ENCODE data around the gene TNFRSF8. TPM values are rescaled to one million over a fixed set of nuclear protein-coding genes. Genes with fewer than 3 reads are reported as not detected.
A peak's percentile ranks its signal among the peaks of the same experiment; 100 is the strongest.

Gene TNFRSF8
- total and polyA plus RNA-seq, 9 of the 15 experiments (the other 6 are each of a cell fraction or from before 2014, with no cell fraction given): 3.5 to 38.4 (median 17.1) TPM

DNA sequence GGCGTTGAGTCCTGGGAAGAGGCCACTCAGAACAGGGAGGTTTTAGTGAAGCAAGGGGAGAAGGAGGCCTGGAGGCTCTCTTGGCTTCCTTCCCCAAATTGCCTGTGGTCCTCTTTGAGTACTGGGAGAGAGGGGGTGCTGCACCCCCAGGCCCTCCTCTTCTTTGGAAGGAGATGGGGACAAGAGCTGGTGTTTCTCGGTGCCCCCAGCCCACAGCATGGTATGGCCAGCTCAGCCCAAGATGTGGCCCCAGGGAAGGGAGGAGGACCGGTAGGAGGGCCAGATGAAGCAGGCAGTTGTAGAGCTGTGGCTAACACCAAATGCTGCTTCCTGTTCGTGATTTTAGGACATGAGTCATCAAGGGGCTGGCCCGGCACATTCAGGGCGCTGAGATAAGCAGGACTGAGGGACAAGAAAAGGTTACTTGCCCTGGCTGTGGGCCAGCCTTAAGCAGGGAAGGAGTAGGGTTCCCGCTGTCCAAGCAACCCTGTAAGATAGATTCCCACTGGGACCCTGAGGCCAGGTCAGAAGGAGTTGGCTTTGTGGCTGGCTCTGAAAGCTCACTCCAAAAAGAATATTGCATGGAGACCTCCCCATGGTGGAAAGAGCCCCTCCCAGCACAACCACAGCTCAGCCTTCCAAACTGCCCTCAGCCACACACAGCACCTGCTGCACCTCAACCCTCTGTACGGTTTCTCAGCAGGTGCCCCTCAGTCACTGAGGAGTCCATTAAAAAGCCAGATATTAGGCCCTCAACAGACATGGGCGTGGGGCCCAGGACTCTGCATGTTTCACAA is 98.8 kb downstream of the TNFRSF8 start (continued):
- TF ChIP-seq ARID4B (CRISPR knock-in tag; IDR thresholded peaks at IDR 0.05): peak; percentile 40; the same call in 1 of the 2 replicates
- TF ChIP-seq ZNF609 (CRISPR knock-in tag; IDR thresholded peaks at IDR 0.05; ENCODE audit: borderline replicate concordance): no peak
- TF ChIP-seq HNRNPLL (IDR thresholded peaks at IDR 0.05; ENCODE audit: low read depth, low read length, poor library complexity, severe bottlenecking): no peak
- TF ChIP-seq ZNF764 (CRISPR knock-in tag; IDR thresholded peaks at IDR 0.05; ENCODE audit: low read depth): peak; percentile 78
- peak; percentile 85 for TF ChIP-seq CXXC5 (CRISPR knock-in tag; IDR thresholded peaks at IDR 0.05)
- TF ChIP-seq SP1 (CRISPR knock-in tag; IDR thresholded peaks at IDR 0.05): peak; percentile 69
- TF ChIP-seq ERF (CRISPR knock-in tag; IDR thresholded peaks at IDR 0.05): no peak
- TF ChIP-seq FOSL1 (tag; conservative IDR thresholded peaks at IDR 0.05): peak; percentile 100
- TF ChIP-seq MED1 (CRISPR knock-in tag; IDR thresholded peaks at IDR 0.05; ENCODE audit: borderline replicate concordance): no peak
- TF ChIP-seq TCF3 (CRISPR knock-in tag; IDR thresholded peaks at IDR 0.05): peak; percentile 93
- peak; percentile 100 for TF ChIP-seq DPF2 (IDR thresholded peaks at IDR 0.05)
- no peak for TF ChIP-seq SRSF9 (IDR thresholded peaks at IDR 0.05; ENCODE audit: borderline replicate concordance, low read depth, low read length)
- no peak for TF ChIP-seq SIX5 (IDR thresholded peaks at IDR 0.05; ENCODE audit: borderline replicate concordance in 1 of 2, insufficient read depth in 1 of 2, low read depth in 1 of 2, low read length in 2 of 2)
- 0 out of 2 replicates have a peak, but pooled peaks have one; percentile 4 for TF ChIP-seq ZNF121 (CRISPR knock-in tag; conservative IDR thresholded peaks at IDR 0.05)
- peak; percentile 59; the same call in 1 of the 2 replicates for TF ChIP-seq GABPB1 (CRISPR knock-in tag; IDR thresholded peaks at IDR 0.05)
- no peak for TF ChIP-seq ZNF184 (CRISPR knock-in tag; IDR thresholded peaks at IDR 0.05)
- no peak for TF ChIP-seq PRPF4 (IDR thresholded peaks at IDR 0.05; ENCODE audit: insufficient read depth, low read depth, low read length, poor library complexity, severe bottlenecking)
- TF ChIP-seq MEF2A (IDR thresholded peaks at IDR 0.05; ENCODE audit: control insufficient read depth, low read depth, low read length): peak; percentile 46; the same call in 1 of the 2 replicates
- peak; percentile 76; the same call in 1 of the 2 replicates for TF ChIP-seq BCOR (IDR thresholded peaks at IDR 0.05)
